Measurements from ENCODE around the gene GPC5. TPM values are rescaled to one million over a fixed set of nuclear protein-coding genes. Genes with fewer than 3 reads are reported as not detected.

GPC5 gene
- total RNA-seq, 1 experiment from 2014 or later = 0.26 TPM

DNA sequence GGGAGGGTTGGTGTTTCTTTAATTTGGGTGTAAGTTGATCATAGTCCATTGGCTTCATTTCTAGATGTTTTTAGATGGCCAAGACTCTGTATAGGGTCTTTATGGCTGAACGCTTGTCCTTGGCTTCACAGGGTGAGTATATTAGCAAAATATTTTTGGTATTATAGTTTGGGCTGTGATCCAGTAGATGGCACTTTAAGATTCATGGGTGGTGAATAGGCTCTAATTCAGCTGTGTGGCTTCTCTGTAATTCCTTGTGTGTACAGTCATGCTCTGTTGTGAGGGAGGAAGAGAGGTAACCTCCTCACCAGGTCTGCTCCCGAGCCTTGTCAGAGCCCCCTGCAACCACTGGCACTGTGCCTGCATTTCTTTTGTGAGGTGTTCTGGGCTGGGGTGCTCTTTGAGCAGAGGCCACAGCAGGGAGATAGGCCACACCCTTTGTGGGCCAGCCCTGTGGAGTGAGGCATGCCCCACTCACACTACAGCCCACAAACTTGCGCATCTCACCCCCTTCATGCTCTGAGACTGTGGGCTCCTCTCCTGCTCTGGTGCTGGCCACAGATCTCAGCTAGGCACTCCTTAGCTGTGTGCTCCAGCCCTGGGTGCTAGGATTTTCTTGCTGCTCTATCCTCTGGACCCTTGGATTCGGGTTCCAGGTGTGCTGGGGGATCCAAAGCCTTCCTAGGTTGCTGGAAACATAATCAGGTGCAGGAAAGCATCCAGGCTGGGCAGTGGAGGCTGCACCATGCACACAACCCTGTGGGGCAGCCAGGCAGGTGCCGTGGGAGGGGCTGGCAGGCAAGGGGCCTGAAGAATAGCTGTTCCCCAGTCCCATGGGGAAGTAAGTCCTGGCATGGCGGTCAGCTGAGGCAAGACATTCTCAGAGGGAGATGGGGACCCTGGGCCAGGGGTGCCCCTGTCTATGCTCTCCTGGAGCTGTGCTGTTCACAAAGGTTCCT, 193.9 kb downstream of the GPC5 start:
- intact Hi-C loops (cut with micrococcal nuclease; ENCODE audit: unreplicated experiment) (no loop called here), in situ Hi-C loops (cut with HindIII; ENCODE audit: low pct_unique_long_range_greater_than_20kb, low sequenced_read_pairs) (no loop called here)
- H3K36me3 ChIP-seq (ENCODE audit: control insufficient read depth, insufficient read depth, low read length) = no peaks in the 10 kb centered on the region
- ChIA-PET POLR2A (no interaction called here), CTCF (no interaction called here)
- H3K4me1 ChIP-seq (ENCODE audit: control insufficient read depth, insufficient read depth, low read length) = no peaks in the 10 kb centered on the region
- DNase-seq (ENCODE audit: low read depth, low spot score) = no peak
- TF ChIP-seq, protein P1, sequence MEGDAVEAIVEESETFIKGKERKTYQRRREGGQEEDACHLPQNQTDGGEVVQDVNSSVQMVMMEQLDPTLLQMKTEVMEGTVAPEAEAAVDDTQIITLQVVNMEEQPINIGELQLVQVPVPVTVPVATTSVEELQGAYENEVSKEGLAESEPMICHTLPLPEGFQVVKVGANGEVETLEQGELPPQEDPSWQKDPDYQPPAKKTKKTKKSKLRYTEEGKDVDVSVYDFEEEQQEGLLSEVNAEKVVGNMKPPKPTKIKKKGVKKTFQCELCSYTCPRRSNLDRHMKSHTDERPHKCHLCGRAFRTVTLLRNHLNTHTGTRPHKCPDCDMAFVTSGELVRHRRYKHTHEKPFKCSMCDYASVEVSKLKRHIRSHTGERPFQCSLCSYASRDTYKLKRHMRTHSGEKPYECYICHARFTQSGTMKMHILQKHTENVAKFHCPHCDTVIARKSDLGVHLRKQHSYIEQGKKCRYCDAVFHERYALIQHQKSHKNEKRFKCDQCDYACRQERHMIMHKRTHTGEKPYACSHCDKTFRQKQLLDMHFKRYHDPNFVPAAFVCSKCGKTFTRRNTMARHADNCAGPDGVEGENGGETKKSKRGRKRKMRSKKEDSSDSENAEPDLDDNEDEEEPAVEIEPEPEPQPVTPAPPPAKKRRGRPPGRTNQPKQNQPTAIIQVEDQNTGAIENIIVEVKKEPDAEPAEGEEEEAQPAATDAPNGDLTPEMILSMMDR (IDR thresholded peaks at IDR 0.05) = no peak
- no peak for TF ChIP-seq POLR2AphosphoS5 (IDR thresholded peaks at IDR 0.05; ENCODE audit: low read depth, low read length)
- TF ChIP-seq TCF7L2 (IDR thresholded peaks at IDR 0.05; ENCODE audit: low read depth, low read length) = no peak
- TF ChIP-seq, protein P2, sequence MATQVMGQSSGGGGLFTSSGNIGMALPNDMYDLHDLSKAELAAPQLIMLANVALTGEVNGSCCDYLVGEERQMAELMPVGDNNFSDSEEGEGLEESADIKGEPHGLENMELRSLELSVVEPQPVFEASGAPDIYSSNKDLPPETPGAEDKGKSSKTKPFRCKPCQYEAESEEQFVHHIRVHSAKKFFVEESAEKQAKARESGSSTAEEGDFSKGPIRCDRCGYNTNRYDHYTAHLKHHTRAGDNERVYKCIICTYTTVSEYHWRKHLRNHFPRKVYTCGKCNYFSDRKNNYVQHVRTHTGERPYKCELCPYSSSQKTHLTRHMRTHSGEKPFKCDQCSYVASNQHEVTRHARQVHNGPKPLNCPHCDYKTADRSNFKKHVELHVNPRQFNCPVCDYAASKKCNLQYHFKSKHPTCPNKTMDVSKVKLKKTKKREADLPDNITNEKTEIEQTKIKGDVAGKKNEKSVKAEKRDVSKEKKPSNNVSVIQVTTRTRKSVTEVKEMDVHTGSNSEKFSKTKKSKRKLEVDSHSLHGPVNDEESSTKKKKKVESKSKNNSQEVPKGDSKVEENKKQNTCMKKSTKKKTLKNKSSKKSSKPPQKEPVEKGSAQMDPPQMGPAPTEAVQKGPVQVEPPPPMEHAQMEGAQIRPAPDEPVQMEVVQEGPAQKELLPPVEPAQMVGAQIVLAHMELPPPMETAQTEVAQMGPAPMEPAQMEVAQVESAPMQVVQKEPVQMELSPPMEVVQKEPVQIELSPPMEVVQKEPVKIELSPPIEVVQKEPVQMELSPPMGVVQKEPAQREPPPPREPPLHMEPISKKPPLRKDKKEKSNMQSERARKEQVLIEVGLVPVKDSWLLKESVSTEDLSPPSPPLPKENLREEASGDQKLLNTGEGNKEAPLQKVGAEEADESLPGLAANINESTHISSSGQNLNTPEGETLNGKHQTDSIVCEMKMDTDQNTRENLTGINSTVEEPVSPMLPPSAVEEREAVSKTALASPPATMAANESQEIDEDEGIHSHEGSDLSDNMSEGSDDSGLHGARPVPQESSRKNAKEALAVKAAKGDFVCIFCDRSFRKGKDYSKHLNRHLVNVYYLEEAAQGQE (IDR thresholded peaks at IDR 0.05; ENCODE audit: insufficient read depth in 1 of 2, low read depth in 2 of 2, low read length in 1 of 2) = no peak
- TF ChIP-seq SIN3A (IDR thresholded peaks at IDR 0.05; ENCODE audit: borderline replicate concordance, insufficient read depth, low read depth, low read length) = no peak
- no peak for ATAC-seq
- H3K27me3 ChIP-seq (ENCODE audit: control insufficient read depth, insufficient read depth, low read length) = no peaks in the 10 kb centered on the region
- no peak overlapping the region for H3K4me3 ChIP-seq (ENCODE audit: low read depth in 2 of 2, low read length in 2 of 2)
- no peaks in the 10 kb centered on the region for H3K9me3 ChIP-seq (ENCODE audit: control insufficient read depth, insufficient read depth, low read depth, low read length)
- H3K27ac ChIP-seq (ENCODE audit: low read length) = no peak overlapping the region
- no TSS peak for BruUV-seq (replicated peaks)

- ChIA-PET CTCF (no interaction called here), POLR2A (no interaction called here)
- no peak overlapping the region for H3K4me3 ChIP-seq (ENCODE audit: low read depth in 2 of 2, low read length in 2 of 2)
- in situ Hi-C loops (cut with HindIII; ENCODE audit: low pct_unique_long_range_greater_than_20kb, low sequenced_read_pairs) (no loop called here), intact Hi-C loops (cut with micrococcal nuclease; ENCODE audit: unreplicated experiment) (no loop called here)
- BruUV-seq (replicated peaks) = no TSS peak
- no peak overlapping the region for H3K27ac ChIP-seq (ENCODE audit: low read length)
- no peak for ATAC-seq
- no peaks in the 10 kb centered on the region for H3K27me3 ChIP-seq (ENCODE audit: control insufficient read depth, insufficient read depth, low read length)
- no peaks in the 10 kb centered on the region for H3K36me3 ChIP-seq (ENCODE audit: control insufficient read depth, insufficient read depth, low read length)
- no peaks in the 10 kb centered on the region for H3K4me1 ChIP-seq (ENCODE audit: control insufficient read depth, insufficient read depth, low read length)
- no peak for DNase-seq (ENCODE audit: low read depth, low spot score)
- H3K9me3 ChIP-seq (ENCODE audit: control insufficient read depth, insufficient read depth, low read depth, low read length) = no peaks in the 10 kb centered on the region
- TF ChIP-seq, protein P2 (IDR thresholded peaks at IDR 0.05; ENCODE audit: insufficient read depth in 1 of 2, low read depth in 2 of 2, low read length in 1 of 2) = no peak
- TF ChIP-seq, protein P1 (IDR thresholded peaks at IDR 0.05) = no peak
- TF ChIP-seq SIN3A (IDR thresholded peaks at IDR 0.05; ENCODE audit: borderline replicate concordance, insufficient read depth, low read depth, low read length) = no peak
- no peak for TF ChIP-seq POLR2AphosphoS5 (IDR thresholded peaks at IDR 0.05; ENCODE audit: low read depth, low read length)
- no peak for TF ChIP-seq TCF7L2 (IDR thresholded peaks at IDR 0.05; ENCODE audit: low read depth, low read length)
Measured at GRCh38 chr13:91593456-91593855, 195.0 kb downstream of the GPC5 start.
